Stimulated activated CD8-positive, alpha-beta memory T cell treated with anti-CD3 and anti-CD28 coated beads, Interleukin-15, amount 100 ng/mL, for 4 hours (primary cell): Measurements from ENCODE around the gene QRICH1.

Source experiments
- DNase-seq, 2 donors: peaks; one replicate each; pipeline ENCODE4 v3.0.0-alpha.2; 2020; ENCODE audit warnings: low read depth in 2 of 2

The QRICH1 gene, protein sequence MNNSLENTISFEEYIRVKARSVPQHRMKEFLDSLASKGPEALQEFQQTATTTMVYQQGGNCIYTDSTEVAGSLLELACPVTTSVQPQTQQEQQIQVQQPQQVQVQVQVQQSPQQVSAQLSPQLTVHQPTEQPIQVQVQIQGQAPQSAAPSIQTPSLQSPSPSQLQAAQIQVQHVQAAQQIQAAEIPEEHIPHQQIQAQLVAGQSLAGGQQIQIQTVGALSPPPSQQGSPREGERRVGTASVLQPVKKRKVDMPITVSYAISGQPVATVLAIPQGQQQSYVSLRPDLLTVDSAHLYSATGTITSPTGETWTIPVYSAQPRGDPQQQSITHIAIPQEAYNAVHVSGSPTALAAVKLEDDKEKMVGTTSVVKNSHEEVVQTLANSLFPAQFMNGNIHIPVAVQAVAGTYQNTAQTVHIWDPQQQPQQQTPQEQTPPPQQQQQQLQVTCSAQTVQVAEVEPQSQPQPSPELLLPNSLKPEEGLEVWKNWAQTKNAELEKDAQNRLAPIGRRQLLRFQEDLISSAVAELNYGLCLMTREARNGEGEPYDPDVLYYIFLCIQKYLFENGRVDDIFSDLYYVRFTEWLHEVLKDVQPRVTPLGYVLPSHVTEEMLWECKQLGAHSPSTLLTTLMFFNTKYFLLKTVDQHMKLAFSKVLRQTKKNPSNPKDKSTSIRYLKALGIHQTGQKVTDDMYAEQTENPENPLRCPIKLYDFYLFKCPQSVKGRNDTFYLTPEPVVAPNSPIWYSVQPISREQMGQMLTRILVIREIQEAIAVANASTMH

GRCh38 chr3:49093853-49094767 lies at the start of gene QRICH1:
QRICH1 (minus strand) TSS chr3:49094071; CDS start chr3:49077017, 17,054 bp downstream.
- DNase-seq, result peak; percentile 90 to 92

- no peak for DNase-seq
Measured at GRCh38 chr3:49140080-49140479, 46.2 kb upstream of the QRICH1 start.

DNA sequence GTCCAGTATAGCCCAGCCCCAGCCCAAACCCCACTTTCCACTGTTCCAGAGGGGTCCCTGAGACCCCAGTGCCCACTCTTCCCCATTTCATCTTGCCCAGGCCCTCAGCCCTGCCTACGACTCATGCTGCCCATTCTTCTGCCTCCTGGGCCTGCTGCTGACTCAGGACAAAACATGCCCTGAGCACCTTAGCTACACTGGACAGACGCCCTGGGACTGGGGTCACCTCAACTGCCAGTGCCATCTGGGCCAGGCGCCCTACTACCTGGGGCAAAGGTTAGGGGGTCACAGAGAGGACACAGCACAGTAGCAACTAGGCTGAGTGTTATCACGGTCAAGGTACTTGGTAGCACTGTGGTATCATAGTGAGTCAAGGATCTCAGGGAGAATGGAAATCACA lies 41.6 kb upstream of the QRICH1 start:
- no peak for DNase-seq

DNA sequence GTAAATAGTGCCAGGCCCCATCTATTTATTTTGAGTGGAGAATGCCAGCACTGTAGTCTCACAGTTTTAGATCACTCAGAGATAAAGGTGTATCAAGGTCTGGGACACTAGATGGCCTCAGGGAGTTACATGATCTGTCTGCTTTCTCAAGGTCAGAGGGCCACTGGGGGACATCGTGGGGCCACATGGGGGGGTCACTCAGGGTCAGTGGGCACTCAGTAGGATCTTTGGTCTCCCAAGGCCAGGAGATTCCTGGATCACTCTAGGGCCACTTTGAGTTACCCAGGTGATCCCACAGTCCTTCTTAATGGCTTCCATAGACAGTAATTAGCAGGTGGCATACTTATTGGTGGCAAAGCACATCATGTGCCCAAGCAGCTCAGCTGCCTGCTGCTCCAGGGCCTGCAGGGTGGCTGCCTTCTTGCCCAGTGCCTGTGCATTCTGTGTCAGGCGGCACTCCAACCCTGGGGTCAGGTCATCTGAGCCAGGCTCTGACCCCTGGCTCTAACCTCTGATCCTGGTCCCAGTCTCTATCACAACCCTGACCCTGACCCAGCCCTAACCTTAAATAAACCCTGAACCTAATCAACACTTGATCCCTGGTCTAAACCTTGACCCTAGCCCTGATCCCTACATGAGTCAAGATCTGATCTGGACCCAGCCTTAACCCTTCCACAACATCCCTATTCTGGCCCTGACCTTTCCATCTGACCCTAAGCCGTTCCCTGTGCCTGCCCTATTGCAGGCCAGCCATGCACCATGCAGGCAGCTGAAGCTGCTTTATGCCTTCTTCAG lies 40.8 kb upstream of the QRICH1 start:
- no peak for DNase-seq

- no peak for DNase-seq
Measured at GRCh38 chr3:49133226-49133951, 39.5 kb upstream of the QRICH1 start.

DNA sequence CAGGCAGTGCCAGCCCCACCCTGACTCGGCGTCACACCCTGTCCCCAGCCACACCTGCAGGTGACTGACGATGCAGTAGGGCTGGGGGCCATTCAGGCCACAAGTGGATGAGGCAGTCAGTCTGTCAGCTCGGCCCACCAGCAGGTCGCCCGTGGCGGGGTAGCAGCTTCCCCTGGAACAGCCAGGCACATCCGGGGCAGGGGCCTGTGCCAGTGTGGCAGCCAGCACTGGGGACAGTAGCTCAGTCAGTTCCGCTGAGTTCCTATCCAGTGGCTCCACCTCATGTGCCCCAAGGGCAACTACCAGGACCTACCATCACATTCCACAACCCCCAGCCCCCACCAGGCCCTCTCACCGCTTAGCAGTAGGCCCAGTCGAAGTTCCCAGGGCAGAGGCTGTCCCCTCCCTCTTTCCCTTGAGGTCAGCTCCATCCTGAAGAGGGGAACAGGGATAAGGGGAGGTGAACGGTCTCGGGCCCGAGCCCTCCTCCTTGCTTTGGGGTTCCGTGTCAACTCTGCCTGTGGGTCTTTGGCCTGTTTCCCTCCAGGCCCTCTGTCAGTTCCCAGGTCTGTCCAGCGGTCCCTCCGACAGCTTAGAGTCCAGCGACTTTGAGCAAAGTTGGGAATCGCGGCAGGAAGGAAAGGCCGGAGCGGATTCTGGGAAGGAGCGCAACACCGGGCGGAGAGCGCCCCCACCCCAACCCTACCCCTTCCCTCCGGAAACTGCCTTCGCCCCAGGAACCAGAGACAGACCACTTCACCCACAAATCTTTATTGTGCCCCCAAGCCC lies 38.8 kb upstream of the QRICH1 start, which contains the start of gene LAMB2:
LAMB2 (minus strand) TSS at position 614 of the 789 bp plus-strand sequence; CDS start at position 431, 183 bp downstream.
- no peak for DNase-seq

DNA sequence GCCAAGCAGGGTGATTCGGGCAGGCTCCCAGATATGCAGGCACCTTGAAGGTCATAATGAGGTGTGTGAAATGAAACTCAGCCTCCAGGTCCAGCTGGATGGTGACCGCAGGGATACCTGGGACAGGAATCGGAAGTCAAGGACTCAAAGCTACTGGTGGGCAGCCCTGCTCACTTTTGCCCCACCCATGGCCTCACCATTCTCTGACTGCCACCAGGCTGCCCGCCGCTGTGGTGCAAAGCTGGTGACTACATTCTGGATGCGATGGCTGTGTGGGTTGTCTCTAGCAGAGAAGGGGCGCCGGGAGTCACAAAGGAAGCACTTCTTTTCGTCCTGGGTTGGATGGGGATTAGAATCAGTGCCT lies 38.2 kb upstream of the QRICH1 start:
- no peak for DNase-seq

DNA sequence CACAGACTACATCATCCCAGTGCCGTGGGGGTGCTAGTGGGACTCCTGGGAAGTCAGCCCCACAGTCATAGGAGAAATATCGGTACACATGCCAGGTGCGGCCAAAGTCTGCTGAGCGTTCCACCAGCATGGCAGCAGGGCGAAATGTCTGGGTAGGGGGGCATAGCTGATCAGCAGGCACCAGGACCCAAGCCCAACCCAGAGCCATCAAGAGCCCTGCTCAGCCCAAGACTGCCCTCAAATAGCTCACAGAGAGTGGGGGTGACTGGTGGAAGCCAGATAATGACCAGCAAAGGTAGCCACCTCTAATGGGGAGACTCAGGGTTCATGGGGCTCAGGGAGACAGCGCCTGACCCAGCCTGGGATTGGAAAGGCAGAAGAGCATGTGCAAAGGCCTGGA lies 37.7 kb upstream of the QRICH1 start:
- DNase-seq, result no peak

- no peak for DNase-seq
Measured at GRCh38 chr3:49131040-49131439, 37.2 kb upstream of the QRICH1 start.

- DNase-seq, result no peak
Measured at GRCh38 chr3:49124991-49125670, 31.3 kb upstream of the QRICH1 start.

DNA sequence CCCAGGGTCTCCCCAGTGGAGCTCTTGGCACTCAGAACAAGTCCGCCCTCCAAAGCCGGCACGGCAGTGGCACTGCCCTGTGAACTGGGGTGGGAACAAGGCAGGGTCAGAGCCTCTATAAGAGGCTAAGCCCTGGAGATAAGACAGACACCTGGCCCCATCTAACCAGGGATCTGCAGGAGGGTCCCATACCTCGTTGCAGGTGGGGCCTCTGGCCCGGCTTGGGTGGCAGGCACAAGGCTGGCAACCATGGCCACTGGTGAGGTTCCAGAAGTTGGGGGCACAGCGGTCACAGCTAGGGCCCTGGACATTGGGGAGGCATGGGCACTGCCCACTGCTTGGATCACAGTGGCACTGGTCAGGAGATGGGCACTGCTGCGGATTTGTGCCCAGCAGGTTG lies 30.3 kb upstream of the QRICH1 start:
- no peak for DNase-seq

- no peak for DNase-seq
Measured at GRCh38 chr3:49123687-49124086, 29.8 kb upstream of the QRICH1 start.

- no peak for DNase-seq
Measured at GRCh38 chr3:49122886-49123545, 29.1 kb upstream of the QRICH1 start.

GRCh38 chr3:49122451-49122850 lies 28.6 kb upstream of the QRICH1 start:
- no peak for DNase-seq

- DNase-seq, result no peak
Measured at GRCh38 chr3:49122022-49122421, 28.2 kb upstream of the QRICH1 start.

- DNase-seq, result no peak
Measured at GRCh38 chr3:49121132-49121736, 27.4 kb upstream of the QRICH1 start.

DNA sequence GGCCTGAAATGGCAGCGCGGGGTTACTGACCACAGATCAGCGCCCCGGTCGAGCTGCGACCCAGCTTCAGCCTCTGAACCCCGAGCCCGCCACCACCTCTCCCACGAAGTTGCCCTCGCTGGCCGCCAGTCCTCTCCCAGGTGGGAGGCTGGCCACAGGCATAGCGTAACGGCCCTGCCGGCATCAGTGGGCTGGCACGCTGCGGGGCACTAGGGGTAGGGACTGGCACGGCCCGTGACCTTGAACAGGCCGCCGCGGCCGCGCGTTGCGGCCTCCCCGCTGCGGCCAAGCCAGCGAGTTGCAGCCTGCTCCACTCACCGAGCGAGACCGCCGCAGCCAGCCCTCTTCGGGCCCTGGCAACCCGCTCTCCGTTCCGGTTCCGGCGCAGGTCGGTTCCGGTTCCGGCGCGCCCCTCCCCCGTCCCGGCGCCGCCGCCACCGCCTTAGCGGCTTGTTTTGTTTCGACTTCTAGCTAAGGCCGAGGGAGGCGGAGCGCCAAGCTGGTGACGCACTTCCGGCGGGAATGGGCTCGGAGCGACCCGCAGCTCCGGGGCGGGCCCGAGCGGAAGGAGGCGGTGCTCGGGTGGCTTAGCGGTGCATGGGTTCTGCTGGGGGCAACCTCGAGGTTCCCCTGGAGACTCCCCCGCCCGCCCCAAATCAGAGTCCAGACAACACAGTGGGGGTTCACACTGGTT lies 26.7 kb upstream of the QRICH1 start, which contains the start of gene USP19:
USP19 (minus strand) TSS at position 386 of the 694 bp plus-strand sequence. CDS start 1,678 bp downstream, outside the sequence.
- peak; percentile 85 to 86 for DNase-seq
